ENCODE results near the gene BOK. TPM values are rescaled to one million over a fixed set of nuclear protein-coding genes. Genes with fewer than 3 reads are reported as not detected.

Gene BOK
- total and polyA plus RNA-seq, 10 of the 15 experiments (the other 5 are each of a cell fraction or from before 2014, with no cell fraction given) = 0.04 to 0.15 (median 0.12) TPM; not detected in 7

DNA sequence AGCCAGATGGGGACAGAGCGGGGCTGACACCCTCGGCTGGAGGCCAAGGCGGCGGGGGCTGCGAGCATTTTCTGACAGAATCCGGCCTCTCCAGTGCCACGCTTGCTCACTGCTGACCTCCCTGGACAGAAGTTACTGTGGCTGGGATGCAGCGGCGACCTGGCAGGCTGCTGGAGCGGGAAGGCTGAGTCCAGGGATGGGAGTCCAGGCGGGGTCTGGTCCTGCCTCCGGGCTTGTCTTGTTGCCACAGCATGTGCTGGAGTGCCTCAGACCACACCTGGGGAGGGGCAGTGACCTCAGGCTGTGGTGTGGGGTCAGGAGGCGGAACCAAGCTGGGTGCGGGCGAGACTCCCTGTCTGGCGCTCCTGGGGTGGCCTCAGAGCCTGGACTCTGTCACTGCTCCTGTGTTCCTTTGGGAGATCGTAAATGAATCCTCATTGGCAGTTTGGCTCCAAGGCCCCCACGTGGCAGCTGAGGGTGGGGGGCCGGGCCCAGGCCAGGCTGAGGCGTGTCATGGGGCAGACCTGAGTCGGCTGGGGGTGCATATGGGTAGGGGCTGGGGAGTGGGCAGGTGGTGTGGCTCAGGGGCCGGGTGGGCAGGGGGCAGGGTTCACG, 5.5 kb downstream of the BOK start:
- POLR2A ChIA-PET = no interaction called here
- Histone ChIP-seq H3K9ac (ENCODE audit: control insufficient read depth, insufficient read depth, low read length) (no peak overlapping the region), H3K36me3 (ENCODE audit: control insufficient read depth in 2 of 2, insufficient read depth in 2 of 2, low read length in 1 of 2) (no peaks in the 10 kb centered on the region), H3K4me3 (no peak overlapping the region), H2AFZ (ENCODE audit: control insufficient read depth, low read depth, low read length) (no peak overlapping the region), H3K4me2 (ENCODE audit: control insufficient read depth, insufficient read depth) (no peak overlapping the region), H3K4me1 (ENCODE audit: control insufficient read depth, insufficient read depth, low read length) (no peaks in the 10 kb centered on the region), H3K27ac (ENCODE audit: control insufficient read depth, insufficient read depth) (no peak overlapping the region), H4K20me1 (ENCODE audit: control insufficient read depth, insufficient read depth) (no peaks in the 10 kb centered on the region), H3K27me3 (replicated peaks in 1 of 2; ENCODE audit: control insufficient read depth in 2 of 2, insufficient read depth in 2 of 2, low read length in 1 of 2) (no peaks in the 10 kb centered on the region; a peak in 1 of 4 replicates), H3K79me2 (ENCODE audit: control insufficient read depth, insufficient read depth, low read length) (no peaks in the 10 kb centered on the region), H3K9me3 (replicated peaks; ENCODE audit: control insufficient read depth, insufficient read depth, low read length) (no peaks in the 10 kb centered on the region)
- RAD21 ChIA-PET (ENCODE audit: unreplicated experiment) = no interaction called here
- in situ Hi-C loops (cut with MboI) = no loop called here
- no TSS peak for BruUV-seq (replicated peaks)
- SMC1A ChIA-PET (ENCODE audit: uncharacterized antibody, unreplicated experiment) = no interaction called here
- intact Hi-C loops (cut with micrococcal nuclease; ENCODE audit: unreplicated experiment) = no loop called here
- ATAC-seq = no peak
- 72% methylated on average over 23 of the region's 23 CpGs for WGBS (ENCODE audit: insufficient coverage, insufficient replicate concordance, low lambda C conversion rate, missing lambda C conversion rate)
- FAIRE-seq = no peak
- TF ChIP-seq IRF4 (IDR thresholded peaks at IDR 0.05; ENCODE audit: low read depth, low read length) (no peak), EP300 (IDR thresholded peaks at IDR 0.05; ENCODE audit: borderline replicate concordance in 1 of 2, control insufficient read depth in 1 of 2, low read depth in 2 of 2, low read length in 2 of 2) (no peak), IKZF2 (IDR thresholded peaks at IDR 0.05) (no peak), YY1 (IDR thresholded peaks at IDR 0.05; ENCODE audit: low read depth, low read length) (no peak), JUND (IDR thresholded peaks at IDR 0.05; ENCODE audit: low read depth, low read length) (no peak), EED (IDR thresholded peaks at IDR 0.05; ENCODE audit: low read depth) (no peak), SMARCA5 (IDR thresholded peaks at IDR 0.05) (no peak), PAX5 (IDR thresholded peaks at IDR 0.05; ENCODE audit: borderline replicate concordance, low read depth, low read length) (no peak), TCF3 (IDR thresholded peaks at IDR 0.05; ENCODE audit: borderline replicate concordance, insufficient read depth, low read depth, low read length) (no peak), CBFB (IDR thresholded peaks at IDR 0.05; ENCODE audit: low read depth) (no peak), ZNF207 (IDR thresholded peaks at IDR 0.05; ENCODE audit: borderline replicate concordance) (no peak), ZNF384 (IDR thresholded peaks at IDR 0.05; ENCODE audit: borderline replicate concordance, low read depth, low read length) (no peak), BACH1 (IDR thresholded peaks at IDR 0.05; ENCODE audit: borderline replicate concordance) (no peak), NFIC (IDR thresholded peaks at IDR 0.05; ENCODE audit: low read depth, low read length) (no peak), BCL3 (IDR thresholded peaks at IDR 0.05; ENCODE audit: borderline replicate concordance, insufficient read depth, low read depth, low read length, poor library complexity, severe bottlenecking) (no peak), DPF2 (IDR thresholded peaks at IDR 0.05) (no peak)
- TF ChIP-seq, protein P1, sequence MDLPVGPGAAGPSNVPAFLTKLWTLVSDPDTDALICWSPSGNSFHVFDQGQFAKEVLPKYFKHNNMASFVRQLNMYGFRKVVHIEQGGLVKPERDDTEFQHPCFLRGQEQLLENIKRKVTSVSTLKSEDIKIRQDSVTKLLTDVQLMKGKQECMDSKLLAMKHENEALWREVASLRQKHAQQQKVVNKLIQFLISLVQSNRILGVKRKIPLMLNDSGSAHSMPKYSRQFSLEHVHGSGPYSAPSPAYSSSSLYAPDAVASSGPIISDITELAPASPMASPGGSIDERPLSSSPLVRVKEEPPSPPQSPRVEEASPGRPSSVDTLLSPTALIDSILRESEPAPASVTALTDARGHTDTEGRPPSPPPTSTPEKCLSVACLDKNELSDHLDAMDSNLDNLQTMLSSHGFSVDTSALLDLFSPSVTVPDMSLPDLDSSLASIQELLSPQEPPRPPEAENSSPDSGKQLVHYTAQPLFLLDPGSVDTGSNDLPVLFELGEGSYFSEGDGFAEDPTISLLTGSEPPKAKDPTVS (IDR thresholded peaks at IDR 0.05; ENCODE audit: low read depth, low read length) = no peak
- TF ChIP-seq, protein P2, sequence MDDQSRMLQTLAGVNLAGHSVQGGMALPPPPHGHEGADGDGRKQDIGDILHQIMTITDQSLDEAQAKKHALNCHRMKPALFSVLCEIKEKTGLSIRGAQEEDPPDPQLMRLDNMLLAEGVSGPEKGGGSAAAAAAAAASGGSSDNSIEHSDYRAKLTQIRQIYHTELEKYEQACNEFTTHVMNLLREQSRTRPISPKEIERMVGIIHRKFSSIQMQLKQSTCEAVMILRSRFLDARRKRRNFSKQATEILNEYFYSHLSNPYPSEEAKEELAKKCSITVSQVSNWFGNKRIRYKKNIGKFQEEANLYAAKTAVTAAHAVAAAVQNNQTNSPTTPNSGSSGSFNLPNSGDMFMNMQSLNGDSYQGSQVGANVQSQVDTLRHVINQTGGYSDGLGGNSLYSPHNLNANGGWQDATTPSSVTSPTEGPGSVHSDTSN (IDR thresholded peaks at IDR 0.05; ENCODE audit: insufficient replicate concordance, low read depth, low read length) = no peak
- DNase-seq (ENCODE audit: low read depth, low spot score) = no peak
- CTCF ChIA-PET = no interaction called here

Data from GM12878 (cell line).